ENCODE results near the gene VPS37C.

VPS37C gene

GRCh38 chr11:61128947-61129638 lies 32.1 kb downstream of the VPS37C start:
- DNase-seq (ENCODE audit: low read depth, low spot score) = no peak
- no peak for TF ChIP-seq CTCF (IDR thresholded peaks at IDR 0.05; ENCODE audit: low read depth, low read length)
- in situ Hi-C loops (cut with HindIII; ENCODE audit: low sequenced_read_pairs) = no loop called here
- H3K4me3 ChIP-seq (ENCODE audit: low read depth, low read length) = no peak overlapping the region

GRCh38 chr11:61127991-61128390 lies 33.2 kb downstream of the VPS37C start:
- no peak overlapping the region for H3K4me3 ChIP-seq (ENCODE audit: low read depth, low read length)
- no peak for DNase-seq (ENCODE audit: low read depth, low spot score)
- TF ChIP-seq CTCF (IDR thresholded peaks at IDR 0.05; ENCODE audit: low read depth, low read length) = no peak
- in situ Hi-C loops (cut with HindIII; ENCODE audit: low sequenced_read_pairs) = no loop called here

- peak; percentile 15 for TF ChIP-seq CTCF (IDR thresholded peaks at IDR 0.05; ENCODE audit: low read depth, low read length)
- no peak overlapping the region for H3K4me3 ChIP-seq (ENCODE audit: low read depth, low read length)
- in situ Hi-C loops (cut with HindIII; ENCODE audit: low sequenced_read_pairs) = no loop called here
- no peak for DNase-seq (ENCODE audit: low read depth, low spot score)
Observed at GRCh38 chr11:61126256-61126655, 35.0 kb downstream of the VPS37C start.

GRCh38 chr11:61125310-61125684 lies 35.9 kb downstream of the VPS37C start:
- no peak for TF ChIP-seq CTCF (IDR thresholded peaks at IDR 0.05; ENCODE audit: low read depth, low read length)
- no peak for DNase-seq (ENCODE audit: low read depth, low spot score)
- in situ Hi-C loops (cut with HindIII; ENCODE audit: low sequenced_read_pairs) = no loop called here
- H3K4me3 ChIP-seq (ENCODE audit: low read depth, low read length) = no peak overlapping the region

GRCh38 chr11:61124574-61125309 lies 36.5 kb downstream of the VPS37C start:
- no peak for DNase-seq (ENCODE audit: low read depth, low spot score)
- TF ChIP-seq CTCF (IDR thresholded peaks at IDR 0.05; ENCODE audit: low read depth, low read length) = no peak
- in situ Hi-C loops (cut with HindIII; ENCODE audit: low sequenced_read_pairs) = no loop called here
- H3K4me3 ChIP-seq (ENCODE audit: low read depth, low read length) = no peak overlapping the region

- no peak for TF ChIP-seq CTCF (IDR thresholded peaks at IDR 0.05; ENCODE audit: low read depth, low read length)
- in situ Hi-C loops (cut with HindIII; ENCODE audit: low sequenced_read_pairs) = no loop called here
- DNase-seq (ENCODE audit: low read depth, low spot score) = no peak
- no peak overlapping the region for H3K4me3 ChIP-seq (ENCODE audit: low read depth, low read length)
Observed at GRCh38 chr11:61123775-61124571, 37.3 kb downstream of the VPS37C start.
